H1 (cell line): ENCODE data around the gene STX16. TPM values are rescaled to one million over a fixed set of nuclear protein-coding genes. Genes with fewer than 3 reads are reported as not detected.

Experiments
- CTCF ChIA-PET: fragments of 300-600 bp; sonication (Branson Sonifier 250); formaldehyde crosslinking; loops from one replicate; lab custom pipeline; 2021; ENCODE audit not compliant: partially characterized antibody; lab: Charles Lee
- POLR2A ChIA-PET: fragments of 300-600 bp; sonication (Branson Sonifier 250); formaldehyde crosslinking; loops from one replicate; lab custom pipeline; 2021; ENCODE audit warnings: inconsistent platforms; ENCODE audit not compliant: partially characterized antibody; lab: Charles Lee
- DNase-seq, 2 experiments: peaks; one replicate each; pipeline versions ENCODE4 v3.0.0 to v3.0.0-alpha.2; 2010 to 2022; ENCODE audit warnings: low spot score in 2 of 2, low read depth in 1 of 2, mixed read lengths in 1 of 2
- FAIRE-seq: peaks from 2 replicates; lab custom pipeline; 2011; peaks lifted over from hg19 to GRCh38; lab: Jason Lieb, UNC
- H2AFZ ChIP-seq: 2 replicates; pipeline ENCODE4 v1.8.1; 2012; ENCODE audit warnings: low read length, inconsistent platforms
- H2AK5ac ChIP-seq: 2 replicates; pipeline ENCODE4 v1.6.1; 2013; ENCODE audit warnings: low read depth, low read length
- H2BK120ac ChIP-seq: replicated peaks from 2 replicates; pipeline ENCODE3; 2013; ENCODE audit warnings: low read depth, low read length, inconsistent platforms
- H2BK12ac ChIP-seq: 2 replicates; pipeline ENCODE4 v1.6.1; 2013; ENCODE audit warnings: low read depth, low read length
- H2BK15ac ChIP-seq: 2 replicates; pipeline ENCODE4 v1.6.1; 2013; ENCODE audit warnings: low read length
- H2BK20ac ChIP-seq: 2 replicates; pipeline ENCODE4 v1.6.1; 2013; ENCODE audit warnings: low read length
- H2BK5ac ChIP-seq: 2 replicates; pipeline ENCODE4 v1.6.1; 2013; ENCODE audit warnings: low read depth, low read length
- H3K14ac ChIP-seq: 2 replicates; pipeline ENCODE4 v1.6.1; 2013; ENCODE audit warnings: inconsistent platforms; ENCODE audit not compliant: insufficient read length
- H3K18ac ChIP-seq: 2 replicates; pipeline ENCODE4 v1.6.1; 2013; ENCODE audit warnings: low read length; ENCODE audit errors: extremely low read depth
- H3K23ac ChIP-seq: 2 replicates; pipeline ENCODE4 v1.6.1; 2013; ENCODE audit warnings: inconsistent platforms; ENCODE audit not compliant: insufficient read length
- H3K23me2 ChIP-seq: 2 replicates; pipeline ENCODE4 v1.6.1; 2013; ENCODE audit warnings: low read depth, low read length
- H3K27ac ChIP-seq: 2 replicates; pipeline ENCODE4 v1.6.1; 2011; ENCODE audit warnings: low read depth, low read length, inconsistent platforms
- H3K27me3 ChIP-seq, 4 experiments: replicated peaks in 1 of 4; 1 replicate in 1 of 4; 2 replicates in 3 of 4; pipeline versions ENCODE4 v1.6.1 to v1.8.1; 2011 to 2013; ENCODE audit warnings: low read length in 3 of 4, mild to moderate bottlenecking in 3 of 4, inconsistent platforms in 2 of 4, mixed read lengths in 2 of 4, moderate library complexity in 1 of 4; ENCODE audit not compliant: control insufficient read depth in 3 of 4, insufficient read depth in 3 of 4; ENCODE audit errors: extremely low read depth in 1 of 4
- H3K36me3 ChIP-seq, 4 experiments: 2 replicates each; pipeline versions ENCODE4 v1.6.1 to v1.8.1; 2011 to 2013; ENCODE audit warnings: mild to moderate bottlenecking in 4 of 4, low read length in 3 of 4, moderate library complexity in 2 of 4, control low read depth in 1 of 4, inconsistent platforms in 1 of 4; ENCODE audit not compliant: insufficient read depth in 4 of 4, control insufficient read depth in 2 of 4
- H3K4ac ChIP-seq: replicated peaks from 2 replicates; pipeline ENCODE3; 2013; ENCODE audit warnings: low read length, low read depth, mixed read lengths, inconsistent platforms; ENCODE audit not compliant: insufficient read length
- H3K4me1 ChIP-seq, 4 experiments: replicated peaks in 1 of 4; 1 replicate in 1 of 4; 2 replicates in 3 of 4; pipeline versions ENCODE4 v1.6.1 to v1.8.1; 2011 to 2013; ENCODE audit warnings: low read length in 3 of 4, inconsistent platforms in 2 of 4, mixed read lengths in 1 of 4; ENCODE audit not compliant: insufficient read depth in 4 of 4, control insufficient read depth in 3 of 4
- H3K4me2 ChIP-seq, 2 experiments: 2 replicates each; pipeline versions ENCODE4 v1.6.1 to v1.8.1; 2011 to 2013; ENCODE audit warnings: low read depth in 2 of 2, low read length in 2 of 2, control low read depth in 1 of 2, inconsistent platforms in 1 of 2, mild to moderate bottlenecking in 1 of 2; ENCODE audit not compliant: insufficient read depth in 1 of 2
- H3K4me3 ChIP-seq, 4 experiments: fragments of 200-600, 300-600 bp in 1 of 4; sonication (generic), shearing (Covaris generic), sonication (Bioruptor Twin) in 1 of 4; 2 replicates each; pipeline versions ENCODE4 v1.5.1 to v1.8.1; 2011 to 2016; ENCODE audit warnings: low read length in 4 of 4, low read depth in 3 of 4, control low read depth in 2 of 4, inconsistent platforms in 2 of 4, mild to moderate bottlenecking in 2 of 4, mixed read lengths in 1 of 4, moderate library complexity in 1 of 4; ENCODE audit not compliant: insufficient read depth in 2 of 4; ENCODE audit errors: extremely low read depth in 1 of 4
- H3K56ac ChIP-seq: replicated peaks from 2 replicates; pipeline ENCODE3; 2013; ENCODE audit warnings: low read depth, mild to moderate bottlenecking, mixed read lengths, low read length, inconsistent platforms; ENCODE audit not compliant: insufficient read length
- H3K79me1 ChIP-seq: 2 replicates; pipeline ENCODE4 v1.6.1; 2013; ENCODE audit warnings: low read depth, low read length, control low read depth
- H3K79me2 ChIP-seq, 2 experiments: 2 replicates each; pipeline versions ENCODE4 v1.6.1 to v1.8.1; 2012 to 2013; ENCODE audit warnings: low read length in 2 of 2, mild to moderate bottlenecking in 2 of 2, inconsistent platforms in 1 of 2; ENCODE audit not compliant: insufficient read depth in 2 of 2, control insufficient read depth in 1 of 2
- H3K9ac ChIP-seq, 4 experiments: replicated peaks in 1 of 4; 1 replicate in 1 of 4; 2 replicates in 3 of 4; pipeline versions ENCODE4 v1.6.1 to v1.8.1; 2011 to 2013; ENCODE audit warnings: low read depth in 3 of 4, low read length in 3 of 4, control low read depth in 2 of 4, mild to moderate bottlenecking in 2 of 4, moderate library complexity in 2 of 4, inconsistent platforms in 1 of 4; ENCODE audit errors: extremely low read depth in 1 of 4
- H3K9me3 ChIP-seq, 2 experiments: 2 replicates each; pipeline versions ENCODE4 v1.6.1 to v1.8.1; 2012 to 2013; ENCODE audit warnings: mild to moderate bottlenecking in 2 of 2, moderate library complexity in 2 of 2, control low read depth in 1 of 2, inconsistent platforms in 1 of 2, low read depth in 1 of 2, low read length in 1 of 2, mixed read lengths in 1 of 2; ENCODE audit not compliant: insufficient read depth in 2 of 2
- H4K20me1 ChIP-seq, 2 experiments: replicated peaks in 1 of 2; 2 replicates each; pipeline versions ENCODE3 to v1.8.1; 2011 to 2013; ENCODE audit warnings: inconsistent platforms in 2 of 2, low read length in 2 of 2, mild to moderate bottlenecking in 1 of 2; ENCODE audit not compliant: insufficient read depth in 2 of 2, control insufficient read depth in 1 of 2
- H4K5ac ChIP-seq: 2 replicates; pipeline ENCODE4 v1.6.1; 2013; ENCODE audit warnings: low read length, low read depth, mixed read lengths, inconsistent platforms; ENCODE audit not compliant: insufficient read length
- H4K8ac ChIP-seq: 2 replicates; pipeline ENCODE4 v1.8.0; 2013; ENCODE audit warnings: mild to moderate bottlenecking, moderate library complexity, low read length, inconsistent platforms; ENCODE audit not compliant: insufficient read depth; ENCODE audit errors: extremely low read depth
- H4K91ac ChIP-seq: replicated peaks from 2 replicates; pipeline ENCODE3; 2013; ENCODE audit warnings: low read length, mixed read lengths, inconsistent platforms; ENCODE audit not compliant: insufficient read length
- RAD21 ChIP-seq, 2 experiments: IDR thresholded peaks in 1 of 2; conservative IDR thresholded peaks in 1 of 2; 2 replicates each; pipeline ENCODE4 v1.6.1; 2011; ENCODE audit warnings: low read depth in 2 of 2, low read length in 2 of 2, improper control_type of control experiment in 1 of 2, inconsistent platforms in 1 of 2, mild to moderate bottlenecking in 1 of 2, moderate library complexity in 1 of 2
- ZNF274 ChIP-seq: IDR thresholded peaks from 2 replicates; pipeline ENCODE4 v1.7.0; 2012; ENCODE audit warnings: low read length, borderline replicate concordance; ENCODE audit errors: extremely low read depth
- WGBS, 2 experiments: shearing (Covaris generic) in 1 of 2; methylation state at CpG; one replicate each; pipeline versions ENCODE4 v1.1.6 to v1.1.7; 2013 to 2015; ENCODE audit warnings: low lambda C conversion rate in 2 of 2, mixed read lengths in 2 of 2, inconsistent platforms in 1 of 2, low coverage in 1 of 2, missing lambda C conversion rate in 1 of 2; ENCODE audit not compliant: insufficient replicate concordance in 2 of 2, insufficient coverage in 1 of 2, insufficient read length in 1 of 2; ENCODE audit errors: extremely low coverage in 1 of 2, missing lambda C conversion rate in 1 of 2; 5-methylcytosine and 5-hydroxymethylcytosine counted together
- long read RNA-seq, 2 experiments: library from RNA in 1 of 2; library from capped mRNA in 1 of 2; stranded (forward); transcript quantifications; one replicate each; pipeline ENCODE4 v2.0.0, GENCODE V29; 2021; ENCODE audit warnings: inconsistent platforms in 1 of 2
- polyA minus RNA-seq, 3 experiments: library from RNA; depleted of rRNA, polyadenylated mRNA; stranded (reverse); fragments of >200 nt; gene quantifications; 1 replicate in 2 of 3; 2 replicates in 1 of 3; pipeline ENCODE4 v1.2.3, GENCODE V29; 2011
- polyA plus RNA-seq, 7 experiments: library from polyadenylated mRNA; depleted of rRNA in 3 of 7; stranded (reverse) in 5 of 7; unstranded in 2 of 7; fragments of >200 nt in 5 of 7; fragments of 200-250 nt in 2 of 7; gene quantifications; 1 replicate in 5 of 7; 2 replicates in 1 of 7; 4 replicates in 1 of 7; pipeline versions ENCODE4 v1.2.1 to v1.2.3, GENCODE V29; 2011 to 2013; ENCODE audit warnings: missing spikeins in 2 of 7, mixed read lengths in 2 of 7
- total RNA-seq: library from RNA; stranded (reverse); fragmentation: NEBNext Ultra II Directional; extraction: Animal tissue kit (Norgen Biotek cat#: 25700); gene quantifications from 2 replicates; pipeline ENCODE4 v1.2.1, GENCODE V29; 2021

Gene STX16
- total RNA-seq (61.6 and 64.4 TPM in 2 replicates), polyA plus RNA-seq (2011; rRNA removed) (45.2 and 45.3 TPM in 2 replicates), polyA minus RNA-seq (2011; rRNA and poly(A)+ RNA removed) (45.0 and 48.5 TPM in 2 replicates)
- 87.2 TPM for polyA plus RNA-seq (2011; cell fraction: cytosol; rRNA removed)
- polyA plus RNA-seq (2011; cell fraction: nucleus; rRNA removed): 65.1 TPM
- 67.7 to 88.0 TPM (median 78.0 TPM) in 4 replicates for polyA plus RNA-seq (2012, experiment 1 of 2)
- polyA plus RNA-seq (2012, experiment 2 of 2): 9.0 TPM
- polyA plus RNA-seq (2013, experiment 1 of 2): 60.8 TPM
- 50.5 TPM for polyA plus RNA-seq (2013, experiment 2 of 2)
- polyA minus RNA-seq (2011; cell fraction: cytosol; rRNA and poly(A)+ RNA removed): 32.7 TPM
- 46.7 TPM for polyA minus RNA-seq (2011; cell fraction: nucleus; rRNA and poly(A)+ RNA removed)
- long read RNA-seq, experiment 1, full-length matches to known transcripts: 2 of 8 reads
- long read RNA-seq, experiment 1, partial matches to known transcripts: 3 of 8 reads
- long read RNA-seq, experiment 1, other reads (novel, unspliced or antisense): 3 of 8 reads
- long read RNA-seq, experiment 2: 0 reads

GRCh38 chr20:58650776-58651558, at the start of gene STX16:
Gene STX16 (plus strand): TSS chr20:58651283. CDS start chr20:58652007, 724 bp downstream.
- H3K27ac ChIP-seq: peak within 1 kb of the TSS; percentile 84
- FAIRE-seq: no peak
- CTCF ChIA-PET: interaction anchor here (0.6 to 7.7 kb wide), 43 partner anchors 9 to 348 kb away, joined by 3 to 57 read pairs (median 3); no protein-coding TSS in a partner anchor
- no peak within 1 kb of the TSS for H2AFZ ChIP-seq
- peak within 1 kb of the TSS; percentile 96 for H3K4ac ChIP-seq
- H3K9me3 ChIP-seq: no peaks in the 10 kb centered on the region
- no peak within 1 kb of the TSS for H3K14ac ChIP-seq
- H4K20me1 ChIP-seq: no peaks in the 10 kb centered on the region
- H4K5ac ChIP-seq: peak within 1 kb of the TSS; percentile 92
- H3K18ac ChIP-seq: peak within 1 kb of the TSS; percentile 95
- H2BK20ac ChIP-seq: 0 out of 2 replicates have a peak within 1 kb of the TSS, but pooled peaks have one; percentile 77
- peaks cover 0 to 3% (median 0%) of the 10 kb centered on the region in 4 experiments; a peak in 2 of 7 replicates for H3K27me3 ChIP-seq
- H2BK15ac ChIP-seq: peak within 1 kb of the TSS; percentile 97; the same call in 1 of the 2 replicates
- H3K79me2 ChIP-seq: peaks cover 14 to 45% of the 10 kb centered on the region in 2 experiments
- peaks cover 5 to 10% (median 9%) of the 10 kb centered on the region in 4 experiments; a peak in 6 of 7 replicates for H3K4me1 ChIP-seq
- H2BK120ac ChIP-seq: peak within 1 kb of the TSS; percentile 58
- 1% methylated on average over 27 of the region's 49 CpGs; no CpG with 5 or more reads in 1 of the 2 experiments for WGBS, 2 experiments
- peaks cover 0 to 3% (median 0%) of the 10 kb centered on the region in 4 experiments; a peak in 1 of 8 replicates for H3K36me3 ChIP-seq
- H3K23me2 ChIP-seq: peaks cover 19% of the 10 kb centered on the region
- peak within 1 kb of the TSS; percentile 75; the same call in 1 of the 2 replicates for H2AK5ac ChIP-seq
- POLR2A ChIA-PET: interaction anchor here (0.7 to 11.7 kb wide), 30 partner anchors 11 to 201 kb away, joined by 3 to 242 read pairs (median 4); partner anchors contain the start of genes GNAS and NPEPL1
- H4K91ac ChIP-seq: peak within 1 kb of the TSS; percentile 99
- H3K4me3 ChIP-seq: peak within 1 kb of the TSS; percentile 63 to 90 (median 82)
- peak within 1 kb of the TSS; percentile 98 for H2BK5ac ChIP-seq
- peak within 1 kb of the TSS; percentile 96 for H4K8ac ChIP-seq
- DNase-seq: peak; percentile 79 to 93
- peak within 1 kb of the TSS; percentile 86 to 91 for H3K4me2 ChIP-seq
- H3K9ac ChIP-seq: peak within 1 kb of the TSS; percentile 37 to 78 (median 67)
- H3K23ac ChIP-seq: no peak within 1 kb of the TSS
- H2BK12ac ChIP-seq: peak within 1 kb of the TSS; percentile 77; the same call in 1 of the 2 replicates
- peak within 1 kb of the TSS; percentile 93 for H3K56ac ChIP-seq
- H3K79me1 ChIP-seq: no peaks in the 10 kb centered on the region
- TF ChIP-seq ZNF274 (no peak), RAD21 (IDR thresholded peaks at IDR 0.05 in 1 of 2, conservative IDR thresholded peaks at IDR 0.05 in 1 of 2; ENCODE audit: low read depth in 2 of 2, low read length in 2 of 2) (peak; percentile 55 to 56)
